ELF-1 (cell line): ENCODE measurements around the gene TRIM38.
"Not testable (repeated sequence)": the region's sequence is repeated elsewhere in the genome, so short reads cannot be mapped to it uniquely, and the experiment has no call there.

Source experiments
- DNase-seq: peaks from one replicate; pipeline ENCODE4 v3.0.0-alpha.2; 2016; ENCODE audit warnings: low read depth, low spot score

TRIM38 gene

GRCh38 chr6:25942561-25943147 lies 19.9 kb upstream of the TRIM38 start:
- DNase-seq: no peak

- no peak for DNase-seq
Measured at GRCh38 chr6:25943887-25944286, 18.7 kb upstream of the TRIM38 start.

GRCh38 chr6:25944688-25945574 lies 17.7 kb upstream of the TRIM38 start:
- DNase-seq: no peak

- DNase-seq: not testable (repeated sequence)
Measured at GRCh38 chr6:25945738-25946137, 16.9 kb upstream of the TRIM38 start.

GRCh38 chr6:25946631-25947030 lies 16.0 kb upstream of the TRIM38 start:
- no peak for DNase-seq

GRCh38 chr6:25947492-25947891 lies 15.1 kb upstream of the TRIM38 start:
- DNase-seq: not testable (repeated sequence)

GRCh38 chr6:25949695-25950094 lies 12.9 kb upstream of the TRIM38 start:
- no peak for DNase-seq

- no peak for DNase-seq
Measured at GRCh38 chr6:25950297-25950696, 12.3 kb upstream of the TRIM38 start.

GRCh38 chr6:25951296-25952032 lies 11.1 kb upstream of the TRIM38 start:
- no peak for DNase-seq

- DNase-seq: no peak
Measured at GRCh38 chr6:25952535-25952934, 10.1 kb upstream of the TRIM38 start.

- DNase-seq: no peak
Measured at GRCh38 chr6:25953733-25954132, 8.9 kb upstream of the TRIM38 start.

GRCh38 chr6:25954756-25955155 lies 7.8 kb upstream of the TRIM38 start:
- no peak for DNase-seq

GRCh38 chr6:25956226-25956625 lies 6.4 kb upstream of the TRIM38 start:
- DNase-seq: no peak

GRCh38 chr6:25958700-25959162 lies 3.9 kb upstream of the TRIM38 start:
- DNase-seq: no peak

- no peak for DNase-seq
Measured at GRCh38 chr6:25959890-25960536, 2.6 kb upstream of the TRIM38 start.

- no peak for DNase-seq
Measured at GRCh38 chr6:25960734-25961133, 1.9 kb upstream of the TRIM38 start.

GRCh38 chr6:25961619-25962148 lies 918 bp upstream of the TRIM38 start:
- no peak for DNase-seq

- DNase-seq: peak; percentile 87
Measured at GRCh38 chr6:25963426-25964123, 973 bp downstream of the TRIM38 start.

- no peak for DNase-seq
Measured at GRCh38 chr6:25965058-25965457, 2.5 kb downstream of the TRIM38 start.

GRCh38 chr6:25966711-25967110 lies 4.1 kb downstream of the TRIM38 start:
- DNase-seq: no peak

GRCh38 chr6:25968769-25969168 lies 6.2 kb downstream of the TRIM38 start:
- no peak for DNase-seq
